SK-N-SH (cell line): ENCODE results near the gene MPZL1. TPM values are rescaled to one million over a fixed set of nuclear protein-coding genes. Genes with fewer than 3 reads are reported as not detected.

Experiments
- CTCF ChIA-PET: fragments of 300-600, 350-600 bp; formaldehyde crosslinking; extraction: SDS; loops from one replicate; lab custom pipeline; 2021; lab: Yijun Ruan, JAX
- POLR2A ChIA-PET: fragments of 350-600 bp; sonication (Branson Sonifier 250); formaldehyde crosslinking; extraction: SDS; loops from one replicate; lab custom pipeline; 2020; ENCODE audit warnings: antibody characterized with exemption, inconsistent platforms; lab: Yijun Ruan, JAX
- DNase-seq: peaks from one replicate; pipeline ENCODE4 v3.0.0; 2012
- H2AFZ ChIP-seq: fragments of 200-600 bp; sonication (generic); 2 replicates; pipeline ENCODE4 v1.8.1; 2016; ENCODE audit warnings: antibody characterized with exemption, mild to moderate bottlenecking, low read depth
- H3F3A ChIP-seq: fragments of 200-600 bp; sonication (generic); replicated peaks from 2 replicates; pipeline ENCODE3; 2016; ENCODE audit warnings: antibody characterized with exemption, mild to moderate bottlenecking; ENCODE audit not compliant: insufficient read depth
- H3K27ac ChIP-seq, 2 experiments: fragments of 200-500 bp in 1 of 2; fragments of 200-600 bp in 1 of 2; sonication (Bioruptor generic) in 1 of 2; sonication (generic), shearing (Covaris generic) in 1 of 2; 2 replicates each; pipeline versions ENCODE4 v1.5.1 to v1.6.1; 2014 to 2016; ENCODE audit warnings: low read depth in 2 of 2, inconsistent platforms in 1 of 2, low read length in 1 of 2, mild to moderate bottlenecking in 1 of 2, mixed read lengths in 1 of 2
- H3K27me3 ChIP-seq: fragments of 200-600 bp; sonication (generic), shearing (Covaris generic); 2 replicates; pipeline ENCODE4 v1.6.1; 2016; ENCODE audit warnings: mixed run types; ENCODE audit not compliant: insufficient read depth
- H3K36me3 ChIP-seq, 2 experiments: fragments of 200-500 bp in 1 of 2; fragments of 200-600 bp in 1 of 2; sonication (Bioruptor generic) in 1 of 2; sonication (generic) in 1 of 2; replicated peaks in 1 of 2; 2 replicates each; pipeline versions ENCODE3 to v1.5.1; 2014 to 2016; ENCODE audit warnings: low read length in 1 of 2, mild to moderate bottlenecking in 1 of 2; ENCODE audit not compliant: insufficient read depth in 2 of 2, control insufficient read depth in 1 of 2
- H3K4me1 ChIP-seq, 2 experiments: fragments of 200-500 bp in 1 of 2; fragments of 200-600 bp in 1 of 2; sonication (Bioruptor generic) in 1 of 2; sonication (generic), shearing (Covaris generic) in 1 of 2; 2 replicates each; pipeline versions ENCODE4 v1.5.1 to v1.6.1; 2014 to 2016; ENCODE audit warnings: low read depth in 1 of 2, low read length in 1 of 2, mixed run types in 1 of 2; ENCODE audit not compliant: insufficient read depth in 2 of 2, control insufficient read depth in 1 of 2
- H3K4me2 ChIP-seq: fragments of 200-600 bp; sonication (generic), shearing (Covaris generic); 2 replicates; pipeline ENCODE4 v1.6.1; 2017; ENCODE audit warnings: mixed run types
- H3K4me3 ChIP-seq, 2 experiments: fragments of 200-500 bp in 1 of 2; fragments of 200-600 bp in 1 of 2; sonication (Bioruptor generic) in 1 of 2; sonication (generic), shearing (Covaris generic) in 1 of 2; 2 replicates each; pipeline versions ENCODE4 v1.5.1 to v1.8.1; 2014 to 2016; ENCODE audit warnings: low read depth in 2 of 2, inconsistent platforms in 1 of 2, low read length in 1 of 2, mild to moderate bottlenecking in 1 of 2, mixed read lengths in 1 of 2, moderate library complexity in 1 of 2
- H3K79me2 ChIP-seq: fragments of 200-600 bp; sonication (generic); 2 replicates; pipeline ENCODE4 v1.8.1; 2017; ENCODE audit warnings: mild to moderate bottlenecking; ENCODE audit not compliant: insufficient read depth
- H3K9ac ChIP-seq: fragments of 200-600 bp; sonication (generic); 2 replicates; pipeline ENCODE4 v1.6.1; 2017; ENCODE audit warnings: mixed run types
- H3K9me2 ChIP-seq: fragments of 200-600 bp; sonication (generic); 2 replicates; pipeline ENCODE4 v1.6.1; 2017; ENCODE audit warnings: mixed run types
- H3K9me3 ChIP-seq: fragments of 200-600 bp; sonication (generic); 2 replicates; pipeline ENCODE4 v1.6.1; 2017; ENCODE audit warnings: mixed run types, mild to moderate bottlenecking, moderate library complexity
- H4K20me1 ChIP-seq: fragments of 200-600 bp; sonication (generic); 2 replicates; pipeline ENCODE4 v1.6.1; 2017; ENCODE audit warnings: mild to moderate bottlenecking, mixed run types; ENCODE audit not compliant: insufficient read depth
- CTCF ChIP-seq: fragments of 200-600 bp; sonication (generic); IDR thresholded peaks from 2 replicates; pipeline ENCODE4 v1.6.1; 2017; ENCODE audit warnings: antibody characterized with exemption, mild to moderate bottlenecking, moderate library complexity
- EP300 ChIP-seq, 2 experiments: IDR thresholded peaks; 2 replicates each; pipeline versions ENCODE4 v1.4.0 to v1.6.1; 2012; ENCODE audit warnings: borderline replicate concordance in 1 of 2, low read depth in 1 of 2, low read length in 1 of 2
- EZH2phosphoT487 ChIP-seq: fragments of 200-600 bp; sonication (generic); IDR thresholded peaks from 2 replicates; pipeline ENCODE4 v1.6.1; 2017; ENCODE audit warnings: low read depth, mixed run types, mild to moderate bottlenecking, antibody characterized with exemption, moderate library complexity, borderline replicate concordance
- FOSL2 ChIP-seq: IDR thresholded peaks from 2 replicates; pipeline ENCODE4 v1.4.0; 2012; ENCODE audit warnings: low read depth, mild to moderate bottlenecking, moderate library complexity, borderline replicate concordance
- FOXM1 ChIP-seq: IDR thresholded peaks from 2 replicates; pipeline ENCODE4 v1.4.0; 2012; ENCODE audit warnings: low read depth, mild to moderate bottlenecking
- GABPA ChIP-seq: IDR thresholded peaks from 2 replicates; pipeline ENCODE4 v1.4.0; 2012; ENCODE audit warnings: low read depth, mild to moderate bottlenecking
- JUND ChIP-seq: IDR thresholded peaks from 2 replicates; pipeline ENCODE4 v1.4.0; 2012
- MAX ChIP-seq: IDR thresholded peaks from 2 replicates; pipeline ENCODE4 v1.4.0; 2012; ENCODE audit warnings: low read depth
- MEF2A ChIP-seq: IDR thresholded peaks from 2 replicates; pipeline ENCODE4 v1.4.0; 2012; ENCODE audit warnings: low read depth, borderline replicate concordance
- MXI1 ChIP-seq: IDR thresholded peaks from 2 replicates; pipeline ENCODE4 v1.6.1; 2012; ENCODE audit warnings: mild to moderate bottlenecking, low read depth, low read length, improper control_type of control experiment
- PBX3 ChIP-seq: IDR thresholded peaks from 2 replicates; pipeline ENCODE4; 2012
- REST ChIP-seq: IDR thresholded peaks from 2 replicates; pipeline ENCODE4 v1.6.1; 2012; ENCODE audit warnings: mild to moderate bottlenecking, low read depth, low read length, moderate library complexity
- SIN3A ChIP-seq: IDR thresholded peaks from 2 replicates; pipeline ENCODE4 v1.6.1; 2012; ENCODE audit warnings: low read depth, mild to moderate bottlenecking, low read length, moderate library complexity, borderline replicate concordance
- TAF1 ChIP-seq: IDR thresholded peaks from 2 replicates; pipeline ENCODE4 v1.6.1; 2012; ENCODE audit warnings: low read depth, mild to moderate bottlenecking, low read length, moderate library complexity, borderline replicate concordance
- TEAD4 ChIP-seq: IDR thresholded peaks from 2 replicates; pipeline ENCODE4 v1.4.0; 2012; ENCODE audit warnings: mild to moderate bottlenecking, borderline replicate concordance; ENCODE audit not compliant: insufficient read depth
- USF1 ChIP-seq: IDR thresholded peaks from 2 replicates; pipeline ENCODE4 v1.4.0; 2012; ENCODE audit warnings: low read depth, borderline replicate concordance
- USF2 ChIP-seq: fragments of 150-350 bp; IDR thresholded peaks from 2 replicates; pipeline ENCODE4 v1.6.1; 2017; ENCODE audit warnings: antibody characterized with exemption, low read length, low read depth, borderline replicate concordance
- YY1 ChIP-seq: IDR thresholded peaks from 2 replicates; pipeline ENCODE4 v1.4.0; 2012; ENCODE audit warnings: low read depth, mild to moderate bottlenecking
- WGBS: methylation state at CpG from one replicate; pipeline ENCODE4 v1.1.6; 2017; ENCODE audit warnings: low lambda C conversion rate; 5-methylcytosine and 5-hydroxymethylcytosine counted together
- polyA plus RNA-seq, 3 experiments: library from polyadenylated mRNA; depleted of rRNA; stranded (reverse); fragments of >200 nt; gene quantifications; 2 replicates each; pipeline ENCODE4 v1.2.3, GENCODE V29; 2012

MPZL1 gene
- polyA plus RNA-seq, 1 of the 3 experiments (the other 2 are of a cell fraction): 27.3 TPM

- no peak for TF ChIP-seq REST
- TF ChIP-seq FOSL2: no peak
- no peak for TF ChIP-seq JUND
- no peak for TF ChIP-seq EP300 (IDR thresholded peaks at IDR 0.05; ENCODE audit: borderline replicate concordance in 1 of 2, low read depth in 1 of 2, low read length in 1 of 2)
- no peak for TF ChIP-seq MAX
- no peak for TF ChIP-seq YY1
- TF ChIP-seq, all 33 proteins: peak for 0
Observed at GRCh38 chr1:167678422-167678821, 43.4 kb upstream of the MPZL1 start (continued).

- WGBS: 97% methylated on average over 3 of the region's 3 CpGs
- ChIA-PET CTCF (interaction anchor here (1.9 to 2.7 kb wide), 2 partner anchors 9 to 79 kb away, joined by 8 to 9 read pairs; no protein-coding TSS in a partner anchor), POLR2A (no interaction called here)
- DNase-seq: no peak
- H3F3A ChIP-seq: no peaks in the 10 kb centered on the region
- H3K4me1 ChIP-seq: peaks cover 3 to 25% of the 10 kb centered on the region in 2 experiments; a peak in 3 of 4 replicates
- no peaks in the 10 kb centered on the region for H3K36me3 ChIP-seq
- H3K79me2 ChIP-seq: no peaks in the 10 kb centered on the region
- H3K9ac ChIP-seq: no peak overlapping the region
- H3K27me3 ChIP-seq: no peaks in the 10 kb centered on the region; the same call in 1 of the 2 replicates
- H4K20me1 ChIP-seq: no peaks in the 10 kb centered on the region
- no peaks in the 10 kb centered on the region for H3K9me2 ChIP-seq
- no peak overlapping the region for H3K27ac ChIP-seq
- H3K4me2 ChIP-seq: no peak overlapping the region
- no peak overlapping the region for H3K4me3 ChIP-seq
- H3K9me3 ChIP-seq: no peaks in the 10 kb centered on the region
- no peak overlapping the region for H2AFZ ChIP-seq
- TF ChIP-seq TAF1 (no peak), CTCF (no peak), MEF2A (no peak), PBX3 (no peak), MAX (no peak), FOXM1 (no peak), USF2 (no peak), GABPA (no peak), MXI1 (no peak), REST (no peak), JUND (no peak), TEAD4 (no peak), EZH2phosphoT487 (no peak), USF1 (no peak), SIN3A (no peak)
Observed at GRCh38 chr1:167678838-167679237, 42.9 kb upstream of the MPZL1 start.
